ENCODE measurements around the gene CHD2.

DNA sequence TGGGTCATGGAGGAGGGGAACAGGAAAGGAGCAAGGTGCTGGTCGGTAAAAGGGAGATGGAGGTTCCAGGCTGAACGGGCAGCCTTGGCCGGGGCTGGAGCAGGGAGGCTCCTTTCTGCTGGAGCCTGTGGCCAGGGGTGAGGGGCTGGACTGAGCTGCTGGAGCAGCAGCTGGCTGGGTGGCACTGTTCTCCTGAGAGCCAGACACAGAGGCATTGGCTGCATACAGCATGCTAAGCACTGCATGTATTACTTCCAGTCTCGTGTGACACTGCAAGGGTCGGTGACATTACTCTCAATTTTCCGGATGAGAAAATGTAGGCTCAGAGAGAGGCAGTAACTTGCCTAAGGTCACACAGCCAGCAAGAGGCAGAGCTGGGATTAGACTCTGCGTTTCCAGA is 146.6 kb downstream of the CHD2 start:
- no peak for TF ChIP-seq POLR2A (IDR thresholded peaks at IDR 0.05)
- TF ChIP-seq, protein P1, sequence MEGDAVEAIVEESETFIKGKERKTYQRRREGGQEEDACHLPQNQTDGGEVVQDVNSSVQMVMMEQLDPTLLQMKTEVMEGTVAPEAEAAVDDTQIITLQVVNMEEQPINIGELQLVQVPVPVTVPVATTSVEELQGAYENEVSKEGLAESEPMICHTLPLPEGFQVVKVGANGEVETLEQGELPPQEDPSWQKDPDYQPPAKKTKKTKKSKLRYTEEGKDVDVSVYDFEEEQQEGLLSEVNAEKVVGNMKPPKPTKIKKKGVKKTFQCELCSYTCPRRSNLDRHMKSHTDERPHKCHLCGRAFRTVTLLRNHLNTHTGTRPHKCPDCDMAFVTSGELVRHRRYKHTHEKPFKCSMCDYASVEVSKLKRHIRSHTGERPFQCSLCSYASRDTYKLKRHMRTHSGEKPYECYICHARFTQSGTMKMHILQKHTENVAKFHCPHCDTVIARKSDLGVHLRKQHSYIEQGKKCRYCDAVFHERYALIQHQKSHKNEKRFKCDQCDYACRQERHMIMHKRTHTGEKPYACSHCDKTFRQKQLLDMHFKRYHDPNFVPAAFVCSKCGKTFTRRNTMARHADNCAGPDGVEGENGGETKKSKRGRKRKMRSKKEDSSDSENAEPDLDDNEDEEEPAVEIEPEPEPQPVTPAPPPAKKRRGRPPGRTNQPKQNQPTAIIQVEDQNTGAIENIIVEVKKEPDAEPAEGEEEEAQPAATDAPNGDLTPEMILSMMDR (IDR thresholded peaks at IDR 0.05) = no peak
